Measurements from ENCODE around the gene LMNTD2. TPM values are rescaled to one million over a fixed set of nuclear protein-coding genes. Genes with fewer than 3 reads are reported as not detected.

Gene LMNTD2
- total and polyA plus RNA-seq, 2 of the 13 experiments (the other 11 are each of a cell fraction or from before 2014, with no cell fraction given), result 1.1 to 3.1 TPM

GRCh38 chr11:571802-572185, 11.3 kb upstream of the LMNTD2 start:
- ChIA-PET POLR2A (interaction anchor here (1.4 kb wide), 1 partner anchor 10 kb away, joined by 4 read pairs; no protein-coding TSS in a partner anchor), CTCF (ENCODE audit: low intra/inter-chr PET ratio, low total read pairs) (no interaction called here)
- Histone ChIP-seq H4K20me1 (ENCODE audit: insufficient read depth, low read length) (peaks cover 10% of the 10 kb centered on the region; the same call in 1 of the 2 replicates), H3K9ac (ENCODE audit: insufficient read depth, low read depth, low read length) (no peak overlapping the region), H3K27me3 (ENCODE audit: control insufficient read depth in 1 of 2, insufficient read depth in 2 of 2, low read length in 2 of 2) (no peaks in the 10 kb centered on the region; a peak in 2 of 5 replicates), H3K27ac (ENCODE audit: extremely low read length, insufficient read depth, low read length) (no peak overlapping the region), H3K79me2 (ENCODE audit: insufficient read depth, low read length) (peaks cover 11% of the 10 kb centered on the region), H2AFZ (ENCODE audit: low read length) (no peak overlapping the region), H3K4me3 (replicated peaks in 1 of 3; ENCODE audit: insufficient read depth in 1 of 3, low read depth in 2 of 3, low read length in 3 of 3) (no peak overlapping the region; a peak in 1 of 6 replicates), H3K9me3 (ENCODE audit: low read length) (no peaks in the 10 kb centered on the region), H3K36me3 (replicated peaks in 1 of 2; ENCODE audit: control insufficient read depth in 1 of 2, insufficient read depth in 2 of 2, low read length in 2 of 2) (no peaks in the 10 kb centered on the region), H3K4me1 (ENCODE audit: insufficient read depth, low read length) (peaks cover 54% of the 10 kb centered on the region), H3K4me2 (ENCODE audit: low read depth, low read length) (peak overlapping the region; percentile 18; the same call in 1 of the 2 replicates)
- FAIRE-seq (no peak), ATAC-seq (no peak), DNase-seq (ENCODE audit: low spot score) (no peak)
- in situ Hi-C loops (cut with HindIII; ENCODE audit: extremely low pct_ligation_motif_present, low pct_unique_long_range_greater_than_20kb), result no loop called here
- TF ChIP-seq, protein P1, sequence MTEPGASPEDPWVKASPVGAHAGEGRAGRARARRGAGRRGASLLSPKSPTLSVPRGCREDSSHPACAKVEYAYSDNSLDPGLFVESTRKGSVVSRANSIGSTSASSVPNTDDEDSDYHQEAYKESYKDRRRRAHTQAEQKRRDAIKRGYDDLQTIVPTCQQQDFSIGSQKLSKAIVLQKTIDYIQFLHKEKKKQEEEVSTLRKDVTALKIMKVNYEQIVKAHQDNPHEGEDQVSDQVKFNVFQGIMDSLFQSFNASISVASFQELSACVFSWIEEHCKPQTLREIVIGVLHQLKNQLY (CRISPR knock-in tag; IDR thresholded peaks at IDR 0.05), result no peak
- TF ChIP-seq GABPB1 (CRISPR knock-in tag; IDR thresholded peaks at IDR 0.05) (no peak), MAF1 (CRISPR knock-in tag; IDR thresholded peaks at IDR 0.05; ENCODE audit: borderline replicate concordance) (no peak), ZBTB20 (CRISPR knock-in tag; IDR thresholded peaks at IDR 0.05; ENCODE audit: borderline replicate concordance, low read depth) (no peak), ZNF260 (CRISPR knock-in tag; IDR thresholded peaks at IDR 0.05; ENCODE audit: borderline replicate concordance, low read depth) (no peak), ZFP41 (CRISPR knock-in tag; IDR thresholded peaks at IDR 0.05; ENCODE audit: borderline replicate concordance) (no peak), ZNF430 (CRISPR knock-in tag; IDR thresholded peaks at IDR 0.05) (no peak), PATZ1 (CRISPR knock-in tag; IDR thresholded peaks at IDR 0.05) (no peak), FOXK2 (IDR thresholded peaks at IDR 0.05) (no peak), RFXANK (CRISPR knock-in tag; IDR thresholded peaks at IDR 0.05) (no peak), ZHX1 (CRISPR knock-in tag; IDR thresholded peaks at IDR 0.05; ENCODE audit: low read depth) (no peak)
- WGBS (ENCODE audit: low lambda C conversion rate), result 42% methylated on average over 5 of the region's 8 CpGs
- no TSS peak for BruUV-seq (replicated peaks)
- intact Hi-C loops (cut with micrococcal nuclease; ENCODE audit: unreplicated experiment), result no loop called here

All from HepG2 (cell line).